SK-N-SH (cell line): ENCODE results near the gene RNF157. TPM values are rescaled to one million over a fixed set of nuclear protein-coding genes. Genes with fewer than 3 reads are reported as not detected.

ENCODE experiments used
- CTCF ChIA-PET: fragments of 300-600, 350-600 bp; formaldehyde crosslinking; extraction: SDS; loops from one replicate; lab custom pipeline; 2021; lab: Yijun Ruan, JAX
- POLR2A ChIA-PET: fragments of 350-600 bp; sonication (Branson Sonifier 250); formaldehyde crosslinking; extraction: SDS; loops from one replicate; lab custom pipeline; 2020; ENCODE audit warnings: antibody characterized with exemption, inconsistent platforms; lab: Yijun Ruan, JAX
- DNase-seq: peaks from one replicate; pipeline ENCODE4 v3.0.0; 2012
- H2AFZ ChIP-seq: fragments of 200-600 bp; sonication (generic); 2 replicates; pipeline ENCODE4 v1.8.1; 2016; ENCODE audit warnings: antibody characterized with exemption, mild to moderate bottlenecking, low read depth
- H3F3A ChIP-seq: fragments of 200-600 bp; sonication (generic); replicated peaks from 2 replicates; pipeline ENCODE3; 2016; ENCODE audit warnings: antibody characterized with exemption, mild to moderate bottlenecking; ENCODE audit not compliant: insufficient read depth
- H3K27ac ChIP-seq, 2 experiments: fragments of 200-500 bp in 1 of 2; fragments of 200-600 bp in 1 of 2; sonication (Bioruptor generic) in 1 of 2; sonication (generic), shearing (Covaris generic) in 1 of 2; 2 replicates each; pipeline versions ENCODE4 v1.5.1 to v1.6.1; 2014 to 2016; ENCODE audit warnings: low read depth in 2 of 2, inconsistent platforms in 1 of 2, low read length in 1 of 2, mild to moderate bottlenecking in 1 of 2, mixed read lengths in 1 of 2
- H3K27me3 ChIP-seq: fragments of 200-600 bp; sonication (generic), shearing (Covaris generic); 2 replicates; pipeline ENCODE4 v1.6.1; 2016; ENCODE audit warnings: mixed run types; ENCODE audit not compliant: insufficient read depth
- H3K36me3 ChIP-seq, 2 experiments: fragments of 200-500 bp in 1 of 2; fragments of 200-600 bp in 1 of 2; sonication (Bioruptor generic) in 1 of 2; sonication (generic) in 1 of 2; replicated peaks in 1 of 2; 2 replicates each; pipeline versions ENCODE3 to v1.5.1; 2014 to 2016; ENCODE audit warnings: low read length in 1 of 2, mild to moderate bottlenecking in 1 of 2; ENCODE audit not compliant: insufficient read depth in 2 of 2, control insufficient read depth in 1 of 2
- H3K4me1 ChIP-seq, 2 experiments: fragments of 200-500 bp in 1 of 2; fragments of 200-600 bp in 1 of 2; sonication (Bioruptor generic) in 1 of 2; sonication (generic), shearing (Covaris generic) in 1 of 2; 2 replicates each; pipeline versions ENCODE4 v1.5.1 to v1.6.1; 2014 to 2016; ENCODE audit warnings: low read depth in 1 of 2, low read length in 1 of 2, mixed run types in 1 of 2; ENCODE audit not compliant: insufficient read depth in 2 of 2, control insufficient read depth in 1 of 2
- H3K4me2 ChIP-seq: fragments of 200-600 bp; sonication (generic), shearing (Covaris generic); 2 replicates; pipeline ENCODE4 v1.6.1; 2017; ENCODE audit warnings: mixed run types
- H3K4me3 ChIP-seq, 2 experiments: fragments of 200-500 bp in 1 of 2; fragments of 200-600 bp in 1 of 2; sonication (Bioruptor generic) in 1 of 2; sonication (generic), shearing (Covaris generic) in 1 of 2; 2 replicates each; pipeline versions ENCODE4 v1.5.1 to v1.8.1; 2014 to 2016; ENCODE audit warnings: low read depth in 2 of 2, inconsistent platforms in 1 of 2, low read length in 1 of 2, mild to moderate bottlenecking in 1 of 2, mixed read lengths in 1 of 2, moderate library complexity in 1 of 2
- H3K79me2 ChIP-seq: fragments of 200-600 bp; sonication (generic); 2 replicates; pipeline ENCODE4 v1.8.1; 2017; ENCODE audit warnings: mild to moderate bottlenecking; ENCODE audit not compliant: insufficient read depth
- H3K9ac ChIP-seq: fragments of 200-600 bp; sonication (generic); 2 replicates; pipeline ENCODE4 v1.6.1; 2017; ENCODE audit warnings: mixed run types
- H3K9me2 ChIP-seq: fragments of 200-600 bp; sonication (generic); 2 replicates; pipeline ENCODE4 v1.6.1; 2017; ENCODE audit warnings: mixed run types
- H3K9me3 ChIP-seq: fragments of 200-600 bp; sonication (generic); 2 replicates; pipeline ENCODE4 v1.6.1; 2017; ENCODE audit warnings: mixed run types, mild to moderate bottlenecking, moderate library complexity
- H4K20me1 ChIP-seq: fragments of 200-600 bp; sonication (generic); 2 replicates; pipeline ENCODE4 v1.6.1; 2017; ENCODE audit warnings: mild to moderate bottlenecking, mixed run types; ENCODE audit not compliant: insufficient read depth
- ELF1 ChIP-seq: IDR thresholded peaks from 2 replicates; pipeline ENCODE4 v1.4.0; 2012
- EP300 ChIP-seq, 2 experiments: IDR thresholded peaks; 2 replicates each; pipeline versions ENCODE4 v1.4.0 to v1.6.1; 2012; ENCODE audit warnings: borderline replicate concordance in 1 of 2, low read depth in 1 of 2, low read length in 1 of 2
- EZH2phosphoT487 ChIP-seq: fragments of 200-600 bp; sonication (generic); IDR thresholded peaks from 2 replicates; pipeline ENCODE4 v1.6.1; 2017; ENCODE audit warnings: low read depth, mixed run types, mild to moderate bottlenecking, antibody characterized with exemption, moderate library complexity, borderline replicate concordance
- FOSL2 ChIP-seq: IDR thresholded peaks from 2 replicates; pipeline ENCODE4 v1.4.0; 2012; ENCODE audit warnings: low read depth, mild to moderate bottlenecking, moderate library complexity, borderline replicate concordance
- GATA2 ChIP-seq: sonication (generic); formaldehyde crosslinking; IDR thresholded peaks from 2 replicates; pipeline ENCODE4 v1.5.0; 2020; ENCODE audit warnings: mild to moderate bottlenecking, missing genetic modification reagents
- JUND ChIP-seq: IDR thresholded peaks from 2 replicates; pipeline ENCODE4 v1.4.0; 2012
- MEF2A ChIP-seq: IDR thresholded peaks from 2 replicates; pipeline ENCODE4 v1.4.0; 2012; ENCODE audit warnings: low read depth, borderline replicate concordance
- NFIC ChIP-seq: IDR thresholded peaks from 2 replicates; pipeline ENCODE4 v1.4.0; 2012; ENCODE audit warnings: borderline replicate concordance
- POLR2AphosphoS5 ChIP-seq: IDR thresholded peaks from 2 replicates; pipeline ENCODE4 v1.6.1; 2012; ENCODE audit warnings: low read depth, low read length
- RCOR1 ChIP-seq: fragments of 150-350 bp; IDR thresholded peaks from 2 replicates; pipeline ENCODE4 v1.6.1; 2017; ENCODE audit warnings: antibody characterized with exemption, low read length
- REST ChIP-seq: IDR thresholded peaks from 2 replicates; pipeline ENCODE4 v1.6.1; 2012; ENCODE audit warnings: mild to moderate bottlenecking, low read depth, low read length, moderate library complexity
- RFX5 ChIP-seq: IDR thresholded peaks from 2 replicates; pipeline ENCODE4 v1.6.1; 2012; ENCODE audit warnings: mild to moderate bottlenecking, improper control_type of control experiment, low read length
- RXRA ChIP-seq: IDR thresholded peaks from 2 replicates; pipeline ENCODE4 v1.4.0; 2012; ENCODE audit warnings: low read depth, mild to moderate bottlenecking, borderline replicate concordance
- SMC3 ChIP-seq: IDR thresholded peaks from 2 replicates; pipeline ENCODE4 v1.6.1; 2012; ENCODE audit warnings: low read depth, low read length, improper control_type of control experiment
- TEAD4 ChIP-seq: IDR thresholded peaks from 2 replicates; pipeline ENCODE4 v1.4.0; 2012; ENCODE audit warnings: mild to moderate bottlenecking, borderline replicate concordance; ENCODE audit not compliant: insufficient read depth
- YY1 ChIP-seq: IDR thresholded peaks from 2 replicates; pipeline ENCODE4 v1.4.0; 2012; ENCODE audit warnings: low read depth, mild to moderate bottlenecking
- WGBS: methylation state at CpG from one replicate; pipeline ENCODE4 v1.1.6; 2017; ENCODE audit warnings: low lambda C conversion rate; 5-methylcytosine and 5-hydroxymethylcytosine counted together
- polyA plus RNA-seq, 3 experiments: library from polyadenylated mRNA; depleted of rRNA; stranded (reverse); fragments of >200 nt; gene quantifications; 2 replicates each; pipeline ENCODE4 v1.2.3, GENCODE V29; 2012
- TF ChIP-seq, protein P1 (sequence below): IDR thresholded peaks from 2 replicates; pipeline ENCODE4 v1.4.0; 2012; ENCODE audit warnings: low read depth

The RNF157 gene
- polyA plus RNA-seq, 1 of the 3 experiments (the other 2 are of a cell fraction): 5.2 TPM

DNA sequence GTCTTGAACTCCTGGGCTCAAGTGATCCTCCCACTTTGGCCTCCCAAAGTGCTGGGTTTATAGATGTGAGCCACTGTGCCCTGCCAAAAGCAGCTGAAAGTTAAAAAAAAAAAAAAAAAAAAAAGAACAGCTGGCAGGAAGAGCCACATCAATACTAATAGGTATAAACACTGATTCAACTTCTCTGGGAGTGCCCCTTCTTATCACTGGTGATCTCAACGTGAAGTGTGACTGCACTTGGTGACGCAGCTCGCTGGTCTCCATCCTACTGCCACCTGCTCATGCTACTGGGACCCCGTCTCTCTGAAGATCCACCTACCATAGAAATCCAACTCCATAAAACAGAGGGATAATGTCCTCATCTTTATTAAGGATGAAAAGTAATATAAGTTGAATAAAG is 40.8 kb downstream of the RNF157 start:
- CTCF ChIA-PET: interaction anchor here (0.8 to 5.8 kb wide), 4 partner anchors 17 to 99 kb away, joined by 3 to 47 read pairs (median 4); no protein-coding TSS in a partner anchor
- no peak for DNase-seq
- TF ChIP-seq RXRA: no peak
- TF ChIP-seq RFX5: no peak
- no peak for TF ChIP-seq NFIC
- no peak for TF ChIP-seq FOSL2
- TF ChIP-seq GATA2 (CRISPR knock-in tag): no peak
- TF ChIP-seq EP300 (IDR thresholded peaks at IDR 0.05; ENCODE audit: borderline replicate concordance in 1 of 2, low read depth in 1 of 2, low read length in 1 of 2): no peak
- TF ChIP-seq POLR2AphosphoS5: no peak
- TF ChIP-seq RCOR1: no peak
- TF ChIP-seq, protein P1, sequence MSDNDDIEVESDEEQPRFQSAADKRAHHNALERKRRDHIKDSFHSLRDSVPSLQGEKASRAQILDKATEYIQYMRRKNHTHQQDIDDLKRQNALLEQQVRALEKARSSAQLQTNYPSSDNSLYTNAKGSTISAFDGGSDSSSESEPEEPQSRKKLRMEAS: no peak
- TF ChIP-seq TEAD4: no peak
- no peak for TF ChIP-seq ELF1
- no peak for TF ChIP-seq REST
- no peak for TF ChIP-seq EZH2phosphoT487
- TF ChIP-seq MEF2A: no peak
- no peak for TF ChIP-seq JUND
- no peak for TF ChIP-seq SMC3
- TF ChIP-seq YY1: no peak
- H3K4me3 ChIP-seq: no peak overlapping the region
- peaks cover 2% of the 10 kb centered on the region for H3F3A ChIP-seq
- no peaks in the 10 kb centered on the region for H3K27me3 ChIP-seq
- no peak overlapping the region for H3K9ac ChIP-seq
- H3K36me3 ChIP-seq: no peaks in the 10 kb centered on the region
- H3K9me3 ChIP-seq: no peaks in the 10 kb centered on the region
- H4K20me1 ChIP-seq: no peaks in the 10 kb centered on the region
- POLR2A ChIA-PET: no interaction called here
- no peaks in the 10 kb centered on the region for H3K79me2 ChIP-seq
- no peaks in the 10 kb centered on the region for H3K9me2 ChIP-seq
- peaks cover 4 to 10% of the 10 kb centered on the region in 2 experiments; a peak in 3 of 4 replicates for H3K4me1 ChIP-seq
- H3K4me2 ChIP-seq: no peak overlapping the region
- H3K27ac ChIP-seq: no peak overlapping the region
- no peak overlapping the region for H2AFZ ChIP-seq
- 76% methylated on average over 4 of the region's 4 CpGs for WGBS
